BLaER1 (cell line): ENCODE data around the gene TNFRSF25.
"Not testable (repeated sequence)": the region's sequence is repeated elsewhere in the genome, so short reads cannot be mapped to it uniquely, and the experiment has no call there.

Source experiments
- H3K27ac ChIP-seq: shearing (Covaris generic); formaldehyde crosslinking; 2 replicates; pipeline ENCODE4 v1.8.1; 2022
- H3K27me3 ChIP-seq: shearing (Covaris generic); formaldehyde crosslinking; 2 replicates; pipeline ENCODE4 v1.8.1; 2022
- H3K36me3 ChIP-seq: shearing (Covaris generic); formaldehyde crosslinking; 2 replicates; pipeline ENCODE4 v1.8.1; 2022
- H3K4me1 ChIP-seq: shearing (Covaris generic); formaldehyde crosslinking; 2 replicates; pipeline ENCODE4 v1.8.1; 2022
- H3K4me2 ChIP-seq: shearing (Covaris generic); formaldehyde crosslinking; 2 replicates; pipeline ENCODE4 v1.8.1; 2022
- H3K4me3 ChIP-seq: shearing (Covaris generic); formaldehyde crosslinking; 2 replicates; pipeline ENCODE4 v1.8.1; 2022
- H3K9ac ChIP-seq: shearing (Covaris generic); formaldehyde crosslinking; 2 replicates; pipeline ENCODE4 v1.8.1; 2022
- H3K9me3 ChIP-seq: shearing (Covaris generic); formaldehyde crosslinking; 2 replicates; pipeline ENCODE4 v1.8.1; 2022
- H4K20me1 ChIP-seq: shearing (Covaris generic); formaldehyde crosslinking; 2 replicates; pipeline ENCODE4 v1.8.1; 2022
- Cebpa-rat ChIP-seq: shearing (Covaris generic); IDR thresholded peaks from 2 replicates; pipeline ENCODE4 v1.8.1; 2022

The TNFRSF25 gene

GRCh38 chr1:6454856-6455751, 10.9 kb downstream of the TNFRSF25 start:
- H3K4me2 ChIP-seq = no peak overlapping the region
- no peak for TF ChIP-seq Cebpa-rat
- peaks cover 7% of the 10 kb centered on the region for H3K4me1 ChIP-seq
- H3K4me3 ChIP-seq = no peak overlapping the region
- H3K27me3 ChIP-seq = peaks cover 82% of the 10 kb centered on the region
- H3K36me3 ChIP-seq = no peaks in the 10 kb centered on the region
- H3K9me3 ChIP-seq = peaks cover 11% of the 10 kb centered on the region; the same call in 1 of the 2 replicates
- H4K20me1 ChIP-seq = peaks cover 22% of the 10 kb centered on the region; the same call in 1 of the 2 replicates
- no peak overlapping the region for H3K9ac ChIP-seq
- H3K27ac ChIP-seq = no peak overlapping the region

GRCh38 chr1:6453895-6454855, 11.8 kb downstream of the TNFRSF25 start:
- not testable (repeated sequence) for H3K4me3 ChIP-seq, H3K4me2 ChIP-seq, H3K27ac ChIP-seq, H3K36me3 ChIP-seq, H3K9ac ChIP-seq, H3K4me1 ChIP-seq
- Histone ChIP-seq H3K9me3 (peaks cover 11% of the 10 kb centered on the region; the same call in 1 of the 2 replicates), H3K27me3 (peaks cover 91% of the 10 kb centered on the region), H4K20me1 (peaks cover 31% of the 10 kb centered on the region)

- Histone ChIP-seq H3K4me2 (no peak overlapping the region), H3K9me3 (peaks cover 11% of the 10 kb centered on the region; the same call in 1 of the 2 replicates), H3K36me3 (no peaks in the 10 kb centered on the region), H3K4me1 (peaks cover 23% of the 10 kb centered on the region), H3K27ac (no peak overlapping the region), H3K27me3 (peaks cover 100% of the 10 kb centered on the region), H3K9ac (no peak overlapping the region), H4K20me1 (peaks cover 60% of the 10 kb centered on the region), H3K4me3 (no peak overlapping the region)
- TF ChIP-seq Cebpa-rat = no peak
Observed at GRCh38 chr1:6450943-6451373, 15.0 kb downstream of the TNFRSF25 start.

- Histone ChIP-seq H3K4me1 (peaks cover 23% of the 10 kb centered on the region), H3K27me3 (peaks cover 99% of the 10 kb centered on the region), H3K9me3 (peaks cover 11% of the 10 kb centered on the region; the same call in 1 of the 2 replicates), H4K20me1 (peaks cover 59% of the 10 kb centered on the region)
- not testable (repeated sequence) for H3K27ac ChIP-seq, H3K4me2 ChIP-seq, H3K9ac ChIP-seq, H3K4me3 ChIP-seq, H3K36me3 ChIP-seq
Observed at GRCh38 chr1:6450486-6450885, 15.5 kb downstream of the TNFRSF25 start.

GRCh38 chr1:6450005-6450450, 15.9 kb downstream of the TNFRSF25 start:
- peaks cover 23% of the 10 kb centered on the region for H3K4me1 ChIP-seq
- no peaks in the 10 kb centered on the region for H3K36me3 ChIP-seq
- H3K9ac ChIP-seq = no peak overlapping the region
- TF ChIP-seq Cebpa-rat = no peak
- peaks cover 6% of the 10 kb centered on the region; the same call in 1 of the 2 replicates for H3K9me3 ChIP-seq
- H3K4me2 ChIP-seq = no peak overlapping the region
- H3K27me3 ChIP-seq = peaks cover 99% of the 10 kb centered on the region
- peaks cover 54% of the 10 kb centered on the region for H4K20me1 ChIP-seq
- no peak overlapping the region for H3K4me3 ChIP-seq
- H3K27ac ChIP-seq = no peak overlapping the region

DNA sequence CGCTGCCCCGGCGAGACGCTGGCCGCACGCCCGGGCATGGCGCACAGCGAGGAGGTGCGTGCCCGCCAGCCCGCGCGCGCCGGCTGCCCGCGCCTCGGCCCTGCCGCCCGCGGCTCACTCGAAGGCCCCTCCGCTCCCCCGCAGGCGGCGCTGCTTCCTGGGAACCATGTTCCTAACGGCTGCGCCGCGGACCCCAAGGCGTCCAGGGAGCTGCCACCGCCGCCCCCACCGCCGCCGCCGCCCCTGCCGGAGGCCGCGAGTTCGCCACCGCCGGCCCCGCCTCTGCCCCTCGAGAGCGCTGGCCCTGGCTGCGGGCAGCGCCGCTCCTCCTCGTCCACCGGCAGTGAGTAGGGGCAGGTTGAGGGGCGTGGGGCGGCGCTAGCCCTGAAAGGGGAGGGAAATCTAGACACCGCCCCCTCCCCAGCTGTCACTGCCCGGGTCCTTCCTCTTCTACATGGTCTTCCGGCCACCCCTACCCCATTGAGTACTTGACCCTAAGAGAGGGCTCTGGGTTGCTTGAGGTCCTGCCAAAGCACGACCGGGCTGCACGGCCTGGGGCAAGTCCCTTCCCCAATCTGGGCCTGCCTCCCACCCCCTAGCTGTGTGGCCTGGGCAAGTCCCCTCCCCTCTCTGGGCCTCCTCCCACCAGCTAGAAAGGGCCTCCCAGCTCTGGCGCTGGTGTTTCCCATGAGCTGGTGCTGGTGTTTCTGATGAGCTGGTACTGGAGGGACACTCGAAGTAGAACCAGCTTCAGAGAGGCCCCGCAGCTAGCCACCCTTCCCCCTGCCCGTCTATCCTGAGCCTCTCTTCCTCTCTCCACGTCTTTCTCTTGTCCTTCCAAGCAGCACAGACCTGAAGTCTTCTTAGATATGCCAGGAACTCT, 17.0 kb downstream of the TNFRSF25 start:
- H3K9ac ChIP-seq = no peak overlapping the region
- H3K27ac ChIP-seq = no peak overlapping the region
- no peak for TF ChIP-seq Cebpa-rat
- H3K4me3 ChIP-seq = peak overlapping the region; percentile 56
- H3K4me1 ChIP-seq = peaks cover 23% of the 10 kb centered on the region
- peak overlapping the region; percentile 81 for H3K4me2 ChIP-seq
- H3K9me3 ChIP-seq = no peaks in the 10 kb centered on the region
- peaks cover 44% of the 10 kb centered on the region for H4K20me1 ChIP-seq
- H3K36me3 ChIP-seq = no peaks in the 10 kb centered on the region
- H3K27me3 ChIP-seq = peaks cover 99% of the 10 kb centered on the region

GRCh38 chr1:6447818-6448748, 17.9 kb downstream of the TNFRSF25 start:
- Histone ChIP-seq H3K27me3 (peaks cover 99% of the 10 kb centered on the region), H3K27ac (no peak overlapping the region), H3K4me1 (peaks cover 31% of the 10 kb centered on the region), H3K9me3 (no peaks in the 10 kb centered on the region), H3K4me3 (peak overlapping the region; percentile 56), H4K20me1 (peaks cover 44% of the 10 kb centered on the region), H3K4me2 (peak overlapping the region; percentile 81), H3K36me3 (no peaks in the 10 kb centered on the region), H3K9ac (no peak overlapping the region)
- no peak for TF ChIP-seq Cebpa-rat
